ENCODE results near the gene CUX1.

GRCh38 chr7:101804967-101805366 lies 12.5 kb upstream of the CUX1 start:
- TF ChIP-seq CTCF (IDR thresholded peaks at IDR 0.05) (peak in 1 of 2 donors; percentile 37), POLR2A (IDR thresholded peaks at IDR 0.05) (no peak)

Measured in suprapubic skin (tissue), 3 donors.